Mammary epithelial cell (primary cell): ENCODE data around the gene EXOC8.

Source experiments
- EZH2 ChIP-seq: IDR thresholded peaks from 2 replicates; pipeline ENCODE4 v1.6.1; 2012; ENCODE audit warnings: low read length, inconsistent platforms, borderline replicate concordance
- TF ChIP-seq, protein P1 (sequence below), 2 donors: IDR thresholded peaks in 1 of 2; conservative IDR thresholded peaks in 1 of 2; 2 replicates each; pipeline ENCODE4 v1.5.1; 2011 to 2012; ENCODE audit warnings: inconsistent platforms in 2 of 2, low read length in 2 of 2, mild to moderate bottlenecking in 2 of 2, control low read depth in 1 of 2, low read depth in 1 of 2; ENCODE audit not compliant: insufficient read depth in 1 of 2; ENCODE audit errors: extremely low read depth in 1 of 2

DNA sequence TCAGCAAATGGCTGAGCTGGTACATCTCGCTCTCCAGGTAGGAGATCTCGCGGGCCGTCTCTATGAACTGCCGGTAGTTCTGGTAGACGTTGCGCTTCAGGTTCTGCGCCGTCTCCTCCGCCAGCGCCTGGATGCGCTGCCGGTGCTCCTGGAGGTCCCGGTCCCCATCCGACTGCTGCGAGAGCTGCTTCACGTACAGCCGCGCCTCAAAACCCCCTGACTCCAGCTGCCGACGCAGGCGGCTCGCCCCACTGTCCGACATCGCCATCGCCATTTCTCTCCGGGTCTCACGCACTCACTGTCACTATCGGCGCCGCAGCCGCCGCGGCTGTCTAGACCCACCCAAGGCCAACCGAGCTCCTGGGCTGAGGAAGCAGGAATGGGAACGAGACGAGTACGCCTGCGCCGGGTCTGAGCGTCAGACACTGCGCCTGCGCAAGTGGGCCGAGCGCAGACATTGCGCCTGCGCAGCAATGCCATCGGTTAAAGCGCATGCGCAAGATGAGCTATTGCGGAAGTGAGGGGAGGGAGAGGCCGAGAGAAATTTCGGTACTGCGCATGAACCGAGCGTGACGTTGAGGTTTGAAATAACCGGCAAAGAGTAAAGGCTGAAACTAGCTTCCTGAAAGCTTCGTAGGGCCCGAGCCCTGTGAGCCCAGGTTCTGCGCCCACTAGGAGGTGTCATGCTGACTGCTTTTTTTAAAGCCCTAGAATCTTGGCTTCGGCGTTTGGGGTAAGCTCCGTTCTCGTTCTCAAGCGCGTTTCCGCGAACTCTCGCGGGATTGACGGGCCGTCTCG, at the start of gene EXOC8:
- TF ChIP-seq EZH2 = no peak
- TF ChIP-seq, protein P1, sequence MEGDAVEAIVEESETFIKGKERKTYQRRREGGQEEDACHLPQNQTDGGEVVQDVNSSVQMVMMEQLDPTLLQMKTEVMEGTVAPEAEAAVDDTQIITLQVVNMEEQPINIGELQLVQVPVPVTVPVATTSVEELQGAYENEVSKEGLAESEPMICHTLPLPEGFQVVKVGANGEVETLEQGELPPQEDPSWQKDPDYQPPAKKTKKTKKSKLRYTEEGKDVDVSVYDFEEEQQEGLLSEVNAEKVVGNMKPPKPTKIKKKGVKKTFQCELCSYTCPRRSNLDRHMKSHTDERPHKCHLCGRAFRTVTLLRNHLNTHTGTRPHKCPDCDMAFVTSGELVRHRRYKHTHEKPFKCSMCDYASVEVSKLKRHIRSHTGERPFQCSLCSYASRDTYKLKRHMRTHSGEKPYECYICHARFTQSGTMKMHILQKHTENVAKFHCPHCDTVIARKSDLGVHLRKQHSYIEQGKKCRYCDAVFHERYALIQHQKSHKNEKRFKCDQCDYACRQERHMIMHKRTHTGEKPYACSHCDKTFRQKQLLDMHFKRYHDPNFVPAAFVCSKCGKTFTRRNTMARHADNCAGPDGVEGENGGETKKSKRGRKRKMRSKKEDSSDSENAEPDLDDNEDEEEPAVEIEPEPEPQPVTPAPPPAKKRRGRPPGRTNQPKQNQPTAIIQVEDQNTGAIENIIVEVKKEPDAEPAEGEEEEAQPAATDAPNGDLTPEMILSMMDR (conservative IDR thresholded peaks at IDR 0.05 in 1 of 2, IDR thresholded peaks at IDR 0.05 in 1 of 2; ENCODE audit: extremely low read depth in 1 of 2, insufficient read depth in 1 of 2, low read depth in 1 of 2, low read length in 2 of 2) = no peak
